ENCODE measurements around the gene USP7. TPM values are rescaled to one million over a fixed set of nuclear protein-coding genes. Genes with fewer than 3 reads are reported as not detected.

The USP7 gene
- total RNA-seq, 1 experiment from 2014 or later: 73.8 TPM

GRCh38 chr16:8943001-8943763 lies 20.5 kb downstream of the USP7 start:
- Histone ChIP-seq H3K9me2 (replicated peaks; ENCODE audit: low read length) (no peaks in the 10 kb centered on the region), H3K9me3 (ENCODE audit: low read length) (no peaks in the 10 kb centered on the region), H3K4me2 (ENCODE audit: low read length) (no peak overlapping the region), H3K79me2 (ENCODE audit: low read length) (peaks cover 100% of the 10 kb centered on the region), H3K4me1 (ENCODE audit: insufficient read depth, low read length) (no peaks in the 10 kb centered on the region), H2AFZ (ENCODE audit: low read length) (no peak overlapping the region), H3K4me3 (ENCODE audit: low read length) (no peak overlapping the region), H4K20me1 (ENCODE audit: low read length) (peaks cover 93% of the 10 kb centered on the region), H3K27ac (ENCODE audit: low read length) (no peak overlapping the region), H3K36me3 (ENCODE audit: low read depth, low read length) (no peaks in the 10 kb centered on the region), H3F3A (ENCODE audit: low read length, unreplicated experiment) (no peaks in the 10 kb centered on the region), H3K9ac (ENCODE audit: low read length) (no peak overlapping the region), H3K27me3 (ENCODE audit: low read length) (no peaks in the 10 kb centered on the region)
- ChIA-PET POLR2A (ENCODE audit: unreplicated experiment) (no interaction called here), CTCF (no interaction called here)
- no TSS peak for BruUV-seq (replicated peaks)
- intact Hi-C loops (cut with micrococcal nuclease): no loop called here
- ATAC-seq (no peak), DNase-seq (no peak)
- TF ChIP-seq EZH2 (IDR thresholded peaks at IDR 0.05; ENCODE audit: low read length, unreplicated experiment) (no peak), EZH2phosphoT487 (IDR thresholded peaks at IDR 0.05; ENCODE audit: borderline replicate concordance, low read length) (no peak), CTCF (conservative IDR thresholded peaks at IDR 0.05; ENCODE audit: low read depth, low read length) (no peak)

- Histone ChIP-seq H3K36me3 (ENCODE audit: low read depth, low read length) (no peaks in the 10 kb centered on the region), H3K9me2 (replicated peaks; ENCODE audit: low read length) (no peaks in the 10 kb centered on the region), H3K27me3 (ENCODE audit: low read length) (no peaks in the 10 kb centered on the region), H3K27ac (ENCODE audit: low read length) (no peak overlapping the region), H3K9ac (ENCODE audit: low read length) (no peak overlapping the region), H3K4me1 (ENCODE audit: insufficient read depth, low read length) (no peaks in the 10 kb centered on the region), H4K20me1 (ENCODE audit: low read length) (peaks cover 90% of the 10 kb centered on the region), H2AFZ (ENCODE audit: low read length) (no peak overlapping the region), H3K9me3 (ENCODE audit: low read length) (no peaks in the 10 kb centered on the region), H3K4me2 (ENCODE audit: low read length) (no peak overlapping the region), H3K4me3 (ENCODE audit: low read length) (no peak overlapping the region), H3K79me2 (ENCODE audit: low read length) (peaks cover 100% of the 10 kb centered on the region), H3F3A (ENCODE audit: low read length, unreplicated experiment) (no peaks in the 10 kb centered on the region)
- intact Hi-C loops (cut with micrococcal nuclease): no loop called here
- no peak for DNase-seq
- CTCF ChIA-PET: no interaction called here
- TF ChIP-seq CTCF (conservative IDR thresholded peaks at IDR 0.05; ENCODE audit: low read depth, low read length) (no peak), EZH2phosphoT487 (IDR thresholded peaks at IDR 0.05; ENCODE audit: borderline replicate concordance, low read length) (no peak), EZH2 (IDR thresholded peaks at IDR 0.05; ENCODE audit: low read length, unreplicated experiment) (no peak)
- ATAC-seq: no peak
- POLR2A ChIA-PET (ENCODE audit: unreplicated experiment): no interaction called here
- BruUV-seq (replicated peaks): no TSS peak
These were observed 21.9 kb downstream of the USP7 start for GRCh38 chr16:8941718-8942344.

- no peak for TF ChIP-seq CTCF (conservative IDR thresholded peaks at IDR 0.05; ENCODE audit: low read depth, low read length)
- TF ChIP-seq EZH2 (IDR thresholded peaks at IDR 0.05; ENCODE audit: low read length, unreplicated experiment): no peak
- no peak for TF ChIP-seq EZH2phosphoT487 (IDR thresholded peaks at IDR 0.05; ENCODE audit: borderline replicate concordance, low read length)
- Histone ChIP-seq H3K36me3 (ENCODE audit: low read depth, low read length) (no peaks in the 10 kb centered on the region), H2AFZ (ENCODE audit: low read length) (no peak overlapping the region), H3K9me3 (ENCODE audit: low read length) (no peaks in the 10 kb centered on the region), H3K4me1 (ENCODE audit: insufficient read depth, low read length) (no peaks in the 10 kb centered on the region), H3K27me3 (ENCODE audit: low read length) (no peaks in the 10 kb centered on the region), H4K20me1 (ENCODE audit: low read length) (peaks cover 88% of the 10 kb centered on the region), H3K79me2 (ENCODE audit: low read length) (peaks cover 100% of the 10 kb centered on the region), H3K4me3 (ENCODE audit: low read length) (no peak overlapping the region), H3K4me2 (ENCODE audit: low read length) (no peak overlapping the region), H3K9ac (ENCODE audit: low read length) (no peak overlapping the region), H3K27ac (ENCODE audit: low read length) (no peak overlapping the region), H3F3A (ENCODE audit: low read length, unreplicated experiment) (no peaks in the 10 kb centered on the region), H3K9me2 (replicated peaks; ENCODE audit: low read length) (no peaks in the 10 kb centered on the region)
- ATAC-seq (peak; percentile 40; the same call in 1 of the 2 replicates), DNase-seq (peak; percentile 28)
- CTCF ChIA-PET: no interaction called here
- intact Hi-C loops (cut with micrococcal nuclease): loop anchor here (10.0 kb wide), 1 partner anchor 67 kb away; no protein-coding TSS in a partner anchor
- no TSS peak for BruUV-seq (replicated peaks)
- POLR2A ChIA-PET (ENCODE audit: unreplicated experiment): no interaction called here
These were observed 25.9 kb downstream of the USP7 start for GRCh38 chr16:8937803-8938202.
